ENCODE results near the gene BPTF.
"Not testable (repeated sequence)": the region's sequence is repeated elsewhere in the genome, so short reads cannot be mapped to it uniquely, and the experiment has no call there.

The BPTF gene

DNA sequence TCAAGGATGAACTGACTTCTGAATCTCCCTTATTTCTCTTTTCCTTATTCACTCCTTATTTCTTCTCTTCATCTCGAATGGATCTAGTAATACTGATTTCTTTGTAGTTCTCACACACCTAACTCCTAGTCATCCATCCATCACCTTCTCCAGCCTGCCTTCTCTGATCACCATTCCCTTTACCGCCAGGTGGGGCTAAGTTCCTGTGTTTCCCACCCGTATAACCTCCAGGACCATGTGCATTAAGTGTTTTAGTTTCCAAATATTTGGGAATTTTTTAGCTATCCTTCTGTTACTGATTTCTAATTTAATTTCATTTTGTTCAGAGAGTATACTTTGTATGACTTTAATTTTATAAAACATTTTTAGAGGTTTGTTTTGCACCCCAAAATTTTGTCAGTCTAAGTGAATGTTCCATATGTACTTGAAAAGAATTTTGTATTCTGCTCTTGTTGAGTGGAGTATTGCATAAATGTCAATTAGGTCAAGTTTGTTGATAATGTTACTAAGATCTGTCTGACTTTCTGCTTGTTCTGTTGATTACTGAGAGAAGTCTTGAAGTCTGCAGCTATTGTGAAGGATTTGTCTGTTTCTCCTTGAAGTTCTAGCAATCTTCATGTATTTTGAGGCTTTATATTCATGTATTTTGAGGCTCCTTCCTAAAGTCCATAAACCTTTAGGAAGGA lies 8.8 kb downstream of the BPTF start:
- DNase-seq, result no peak

DNA sequence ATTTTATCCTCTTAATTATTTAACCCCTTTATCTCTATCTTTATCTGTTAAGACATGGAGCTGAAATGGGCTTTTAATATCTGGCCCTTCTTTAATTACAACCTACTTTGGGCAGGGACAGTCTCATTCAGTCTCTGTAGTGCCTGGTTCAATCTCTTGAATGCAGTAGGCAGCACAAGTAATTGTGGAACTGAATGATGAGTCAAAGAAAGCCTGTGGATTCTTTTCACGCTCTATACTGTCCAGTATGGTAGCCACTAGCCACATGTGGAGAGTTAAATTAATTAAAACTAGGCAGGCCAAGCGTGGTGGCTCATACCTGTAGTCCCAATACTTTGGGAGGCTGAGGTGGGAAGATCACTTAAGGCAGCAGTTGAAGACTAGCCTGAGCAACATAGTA lies 9.3 kb downstream of the BPTF start:
- DNase-seq, result no peak

DNA sequence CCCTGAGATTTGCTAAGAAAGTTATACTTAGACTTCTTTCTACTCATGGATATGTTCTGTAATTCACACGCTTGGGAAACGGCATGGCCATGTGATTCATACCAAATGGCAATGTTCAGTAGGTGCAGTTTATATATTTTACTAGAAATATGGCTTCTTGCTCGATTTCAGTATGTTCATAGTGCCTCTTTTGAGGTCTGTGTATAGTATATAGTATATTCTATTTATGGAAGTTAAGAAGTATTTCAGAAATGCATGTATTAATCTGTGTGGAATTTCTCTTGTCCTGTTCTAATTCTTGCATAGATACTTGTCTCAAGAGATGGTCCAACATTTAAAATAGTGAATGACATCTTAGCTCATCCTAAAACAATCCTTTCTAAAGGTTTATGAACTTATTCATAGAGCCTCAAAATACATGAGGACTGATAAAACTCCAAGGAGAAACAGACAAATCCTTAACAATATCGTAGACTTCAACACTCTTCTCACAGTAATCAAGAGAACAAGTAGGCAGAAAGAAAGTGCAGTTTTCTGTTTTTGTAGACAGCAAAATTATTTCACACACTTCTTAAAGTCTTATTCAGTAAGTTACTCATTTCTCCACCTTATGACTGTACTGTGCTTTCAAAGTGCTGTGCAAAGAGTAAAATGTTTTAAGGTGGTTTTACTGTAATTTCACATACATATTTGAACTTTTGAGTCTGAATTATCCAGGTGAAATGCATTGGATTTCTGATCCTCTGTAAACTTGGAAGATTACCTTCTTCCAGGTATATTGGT lies 11.1 kb downstream of the BPTF start:
- DNase-seq, result no peak

DNA sequence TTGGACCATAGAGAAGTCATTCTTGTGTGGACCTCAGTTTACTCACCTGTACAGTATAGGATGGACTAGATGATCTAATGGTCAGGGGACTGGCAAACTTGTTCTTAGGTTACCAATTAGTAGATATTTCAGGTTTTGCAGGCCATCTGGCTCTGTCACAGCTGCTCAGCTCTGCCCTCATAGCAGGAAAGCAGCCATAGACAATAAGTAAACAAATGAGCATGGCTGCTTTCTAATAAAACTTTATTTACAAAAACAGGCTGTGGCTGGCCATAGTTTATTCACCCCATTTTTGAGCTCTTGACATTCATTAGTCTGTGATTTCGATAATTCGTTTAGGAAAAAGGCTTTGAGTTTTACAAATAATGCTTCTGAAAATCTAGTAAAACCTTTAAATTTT lies 12.7 kb downstream of the BPTF start:
- DNase-seq, result no peak

DNA sequence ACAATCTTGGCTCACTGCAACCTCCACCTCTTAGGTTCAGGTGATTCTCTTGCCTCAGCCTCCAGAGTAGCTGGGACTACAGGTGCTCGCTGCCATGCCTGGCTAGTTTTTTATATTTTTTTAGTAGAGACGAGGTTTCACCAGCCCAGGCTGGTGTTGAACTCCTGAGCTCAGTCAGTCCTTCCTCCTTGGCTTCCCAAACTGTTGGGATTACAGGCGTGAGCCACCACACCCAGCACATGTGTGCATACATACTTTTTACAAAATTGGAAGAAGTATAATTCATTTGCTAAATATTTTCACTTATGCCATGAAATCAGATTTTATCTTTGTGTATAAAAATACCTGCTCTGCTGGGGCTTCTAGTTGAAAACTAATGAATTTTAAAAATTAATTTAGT lies 13.2 kb downstream of the BPTF start:
- no peak for DNase-seq

DNA sequence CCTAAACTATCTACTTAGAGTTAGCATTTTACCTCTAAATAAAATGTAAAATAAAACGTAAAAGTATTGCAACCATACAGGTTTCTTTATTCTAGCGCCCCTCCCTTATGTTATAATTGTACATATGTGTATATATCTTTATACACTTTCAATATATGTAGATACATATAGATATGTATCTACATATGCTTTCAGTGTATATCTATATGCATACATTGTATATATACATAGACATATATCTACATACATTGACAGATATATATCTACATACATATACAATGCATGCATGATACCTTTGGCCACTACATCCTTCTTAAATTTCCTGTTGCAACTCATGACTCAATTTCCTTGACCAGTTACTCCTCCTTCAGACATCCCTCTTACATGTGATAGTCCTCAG lies 16.7 kb downstream of the BPTF start:
- no peak for DNase-seq

DNA sequence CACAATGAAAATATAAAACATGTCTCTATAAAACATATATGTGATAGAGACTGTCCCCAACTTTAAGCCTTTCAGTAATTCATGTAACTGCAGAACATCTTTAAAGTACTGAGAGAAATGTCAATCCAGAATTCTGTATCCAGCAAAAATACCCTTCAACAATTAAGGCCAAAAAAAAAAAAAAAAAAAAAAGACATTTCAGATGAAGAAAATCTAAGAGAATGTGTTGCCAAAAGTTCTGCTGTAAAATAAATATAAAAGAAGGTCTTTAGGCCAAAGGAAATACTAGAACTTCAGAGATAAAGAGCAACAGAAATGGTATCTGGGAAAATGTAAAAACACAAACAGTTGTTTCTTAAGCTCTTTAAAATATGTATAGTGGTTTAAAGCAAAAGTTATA lies 17.3 kb downstream of the BPTF start:
- DNase-seq, result no peak

DNA sequence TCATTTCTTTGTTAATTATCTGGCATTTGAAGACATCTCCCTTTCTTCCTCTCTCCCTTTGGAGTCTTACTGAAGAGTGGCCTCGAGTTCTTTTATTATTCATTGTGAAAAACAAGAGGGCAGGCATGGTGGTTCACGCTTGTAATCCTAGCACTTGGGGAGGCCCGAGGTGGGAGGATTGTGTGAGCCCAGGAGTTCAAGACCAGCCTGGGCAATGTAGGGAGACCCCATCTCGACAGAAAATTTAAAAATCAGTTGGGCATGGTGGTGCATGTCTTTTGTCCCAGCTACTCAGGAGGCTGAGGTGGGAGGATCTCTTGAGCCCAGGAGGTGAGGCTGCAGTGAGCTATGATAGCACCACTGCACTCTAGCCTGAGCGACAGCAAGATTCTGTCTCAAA lies 20.1 kb downstream of the BPTF start:
- DNase-seq, result no peak

DNA sequence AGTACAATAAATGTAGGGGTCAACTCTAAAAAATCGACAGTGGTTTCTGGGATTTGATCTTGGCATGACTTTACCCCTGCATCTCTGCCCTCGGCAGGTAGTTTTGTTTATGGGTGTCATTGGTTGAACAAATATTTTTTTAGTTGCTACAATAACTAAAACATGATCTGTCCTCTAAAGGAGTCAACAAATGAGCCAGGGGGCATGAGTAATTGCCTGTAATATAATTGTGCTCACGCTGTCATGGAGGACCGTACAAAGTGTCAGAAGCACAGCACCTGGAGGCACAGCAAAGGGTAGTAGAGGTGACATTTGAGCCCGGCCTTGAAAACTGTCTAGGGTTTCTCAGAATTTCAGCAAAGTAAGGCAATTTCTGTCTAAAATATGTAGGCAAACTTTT lies 22.9 kb downstream of the BPTF start:
- not testable (repeated sequence) for DNase-seq

DNA sequence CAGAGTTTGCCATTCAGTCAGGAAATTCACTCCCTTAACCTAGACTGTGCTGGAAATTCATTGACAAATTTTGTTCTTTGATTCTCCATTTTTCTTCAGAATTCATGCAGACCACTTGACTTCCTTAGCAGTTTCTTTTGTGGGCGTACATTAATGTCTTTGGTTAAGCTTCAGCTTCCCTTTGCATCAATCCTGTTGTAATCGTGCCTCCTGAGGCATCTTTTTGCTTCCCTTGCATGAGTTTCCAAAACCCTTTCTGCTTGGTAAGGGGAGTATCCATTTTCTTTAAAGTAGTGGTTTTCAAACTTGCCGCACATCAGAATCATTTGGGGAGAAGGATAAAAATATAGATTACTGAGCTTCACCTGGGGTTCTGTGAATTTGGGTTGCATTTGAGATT lies 23.5 kb downstream of the BPTF start:
- not testable (repeated sequence) for DNase-seq

DNA sequence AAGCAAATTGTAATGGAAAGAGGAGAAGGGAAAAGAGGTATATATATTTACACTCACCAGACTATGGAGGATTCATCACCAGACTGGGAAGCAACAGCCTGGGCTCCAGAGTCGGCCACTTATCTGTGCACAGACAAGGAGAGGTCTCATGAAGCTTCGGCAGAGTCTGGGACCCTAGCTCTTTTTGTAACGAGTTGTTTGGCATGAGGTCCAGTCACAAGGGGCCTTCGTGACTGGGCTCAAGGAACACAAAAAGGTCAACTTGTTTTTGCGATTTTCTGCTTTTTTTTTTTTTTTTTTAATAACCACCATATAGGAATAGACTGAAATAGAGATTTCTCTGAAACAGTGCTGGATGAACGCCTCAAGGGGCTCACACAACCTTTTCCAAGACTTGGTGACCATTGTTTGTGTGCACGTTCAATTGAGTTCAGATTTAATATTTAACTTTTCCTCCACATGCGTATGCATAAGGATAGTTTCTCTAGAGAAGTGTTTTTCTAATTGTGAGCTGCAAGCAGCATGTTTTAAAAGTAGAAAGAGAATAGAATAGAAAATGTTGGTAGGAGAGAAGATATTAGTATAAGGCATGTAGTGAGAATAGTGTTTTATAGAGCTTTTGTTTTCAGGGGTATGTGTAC lies 25.8 kb downstream of the BPTF start:
- no peak for DNase-seq

DNA sequence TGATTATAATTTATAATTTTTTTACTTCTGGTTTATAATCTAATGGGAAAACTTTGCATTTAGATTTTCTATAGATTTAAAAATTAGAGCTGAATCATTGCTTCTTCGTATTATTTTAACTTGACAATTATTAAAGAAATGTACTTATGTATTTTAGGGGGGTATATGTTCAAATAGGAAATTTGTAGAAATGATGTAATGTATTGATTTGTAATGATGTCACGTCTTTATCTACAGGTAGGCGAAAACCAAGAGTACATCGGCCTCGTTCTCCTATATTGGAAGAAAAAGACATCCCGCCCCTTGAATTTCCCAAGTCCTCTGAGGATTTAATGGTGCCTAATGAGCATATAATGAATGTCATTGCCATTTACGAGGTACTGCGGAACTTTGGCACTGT lies 28.4 kb downstream of the BPTF start:
- no peak for DNase-seq

DNA sequence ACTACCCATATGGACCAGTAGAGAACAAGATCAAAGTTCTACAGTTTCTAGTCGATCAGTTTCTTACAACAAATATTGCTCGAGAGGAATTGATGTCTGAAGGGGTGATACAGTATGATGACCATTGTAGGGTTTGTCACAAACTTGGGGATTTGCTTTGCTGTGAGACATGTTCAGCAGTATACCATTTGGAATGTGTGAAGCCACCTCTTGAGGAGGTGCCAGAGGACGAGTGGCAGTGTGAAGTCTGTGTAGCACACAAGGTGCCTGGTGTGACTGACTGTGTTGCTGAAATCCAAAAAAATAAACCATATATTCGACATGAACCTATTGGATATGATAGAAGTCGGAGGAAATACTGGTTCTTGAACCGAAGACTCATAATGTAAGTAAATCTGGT lies 29.1 kb downstream of the BPTF start:
- DNase-seq, result no peak

DNA sequence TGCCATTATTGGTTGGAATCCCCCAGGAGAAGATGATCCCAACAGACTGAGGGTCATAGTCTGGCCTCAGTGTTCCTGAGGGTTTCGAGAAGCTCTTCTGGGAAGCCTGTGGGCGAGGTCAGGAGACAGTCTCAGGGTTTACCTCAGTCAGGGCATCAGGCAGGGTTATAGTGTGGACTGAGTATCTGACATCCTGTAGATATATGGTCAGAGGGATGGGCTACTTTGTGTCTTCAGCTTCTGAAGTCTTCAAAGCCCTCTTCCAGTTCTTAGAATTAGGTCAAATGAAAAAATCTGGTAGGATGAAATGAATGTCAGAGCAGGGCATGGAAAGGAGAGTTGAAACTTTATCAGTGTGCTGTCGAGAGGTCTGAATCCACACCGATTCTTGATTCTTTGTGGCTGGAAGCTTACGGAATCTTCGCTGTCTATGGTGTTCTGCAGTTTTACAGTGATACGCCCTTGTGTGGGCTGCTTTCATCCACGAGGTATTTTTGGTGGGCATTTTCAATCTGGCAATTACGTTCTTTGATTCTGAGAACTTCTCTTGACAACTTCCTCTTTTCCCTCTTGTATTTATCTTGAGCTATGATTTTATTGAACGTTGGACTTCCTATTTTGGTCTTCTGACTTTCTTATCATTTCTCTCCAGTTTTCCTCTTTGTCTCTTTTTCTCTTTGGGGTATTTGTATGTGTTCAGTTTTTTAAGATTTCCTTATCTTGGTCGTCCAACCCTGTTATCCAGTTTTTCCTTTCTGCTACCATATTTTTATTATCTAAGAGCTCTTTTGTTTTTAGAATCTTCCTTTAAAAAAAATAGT lies 30.4 kb downstream of the BPTF start:
- no peak for DNase-seq

DNA sequence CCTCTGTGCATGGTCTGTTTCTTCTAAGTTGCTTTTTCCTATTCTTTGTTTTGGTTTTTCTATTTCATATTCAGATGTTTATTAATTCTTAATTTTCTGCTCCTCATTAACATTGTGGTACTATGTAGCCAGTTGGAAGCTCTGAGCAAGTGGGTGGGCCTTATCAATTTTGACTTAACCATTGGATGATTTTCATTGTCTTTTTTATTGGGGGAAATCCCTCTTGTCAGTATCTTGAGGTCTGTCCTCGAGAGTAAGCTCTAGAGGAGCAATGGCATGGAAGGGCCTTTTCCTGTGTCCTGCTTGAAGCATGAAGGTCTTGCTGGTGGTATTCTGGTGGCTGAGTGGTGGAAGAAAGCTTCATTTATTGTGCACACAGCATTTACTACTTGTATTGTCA lies 31.1 kb downstream of the BPTF start:
- DNase-seq, result not testable (repeated sequence)

DNA sequence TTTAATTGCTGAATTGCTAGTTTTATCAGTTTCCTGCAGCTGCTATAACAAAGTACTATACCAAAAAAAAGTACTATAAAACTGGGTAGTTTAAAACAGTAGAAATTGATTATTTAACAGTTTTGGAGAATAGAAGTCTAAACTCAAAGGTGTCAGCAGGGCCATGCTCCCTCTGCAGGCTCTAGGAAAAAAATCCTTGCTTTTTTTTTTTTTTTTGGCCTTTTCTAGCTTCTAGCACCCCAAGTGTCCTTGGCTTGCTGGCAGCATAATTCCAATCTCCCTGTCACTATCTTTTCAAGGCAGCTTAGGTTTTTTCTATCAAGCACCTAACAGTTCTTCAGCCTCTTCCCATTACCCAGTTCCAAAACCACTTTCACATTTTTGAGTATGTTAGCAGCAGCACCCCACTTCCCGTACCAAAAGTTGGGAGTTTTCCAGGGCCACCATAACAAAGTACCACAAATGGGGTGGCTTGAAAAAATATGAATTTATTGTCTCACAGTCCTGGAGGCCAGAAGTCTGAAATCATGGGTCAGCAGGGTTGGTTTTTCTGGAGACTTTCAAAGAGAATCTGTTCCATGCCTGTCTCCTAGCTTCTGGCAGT lies 37.4 kb downstream of the BPTF start:
- no peak for DNase-seq

DNA sequence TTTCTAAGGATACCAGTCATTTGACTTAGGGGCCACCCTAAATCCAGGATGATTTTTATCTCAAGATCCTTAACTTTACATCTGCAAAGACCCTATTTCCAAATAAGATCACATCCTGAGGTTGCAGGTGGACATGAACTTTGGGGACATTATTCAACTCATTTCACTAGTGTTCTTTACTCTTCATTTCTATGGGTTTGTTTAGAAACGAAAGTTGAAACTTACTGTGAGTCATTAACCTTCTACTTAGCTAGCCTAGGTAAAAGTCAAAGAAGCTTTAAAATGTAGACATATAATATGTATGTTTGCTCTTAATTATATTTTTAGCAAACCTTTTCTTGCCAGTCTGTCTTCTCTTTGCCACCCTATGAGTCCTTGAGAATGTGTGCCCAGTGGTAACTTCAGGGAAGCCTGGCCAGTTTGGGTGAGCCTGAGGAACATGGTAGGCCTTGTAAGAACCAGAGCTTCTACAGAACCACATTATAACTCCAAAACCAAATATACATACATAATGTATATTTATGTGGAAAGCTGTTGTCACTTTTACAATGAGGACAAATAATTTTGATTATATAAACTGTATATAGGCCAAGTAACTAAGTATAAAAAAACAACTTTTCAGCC lies 38.4 kb downstream of the BPTF start:
- no peak for DNase-seq

DNA sequence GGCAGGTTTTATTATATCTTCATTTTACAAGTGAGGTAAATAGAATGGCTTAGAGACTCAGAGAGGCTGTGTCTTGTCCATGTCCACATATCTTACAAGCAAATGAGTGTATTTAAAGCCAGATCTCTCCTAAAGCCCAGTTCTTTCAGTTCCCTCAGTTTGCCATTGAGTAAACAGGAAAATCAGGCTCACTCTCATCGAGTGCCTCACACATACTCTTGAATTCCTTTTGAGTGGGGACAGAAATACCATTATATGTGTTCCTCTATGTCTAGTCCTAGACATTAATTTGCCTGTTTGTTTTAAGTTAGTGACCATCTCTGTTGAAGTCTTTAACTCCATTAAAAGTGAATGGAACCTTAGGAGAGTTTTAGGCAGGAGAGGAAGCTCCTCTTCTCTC lies 40.1 kb downstream of the BPTF start:
- no peak for DNase-seq

DNA sequence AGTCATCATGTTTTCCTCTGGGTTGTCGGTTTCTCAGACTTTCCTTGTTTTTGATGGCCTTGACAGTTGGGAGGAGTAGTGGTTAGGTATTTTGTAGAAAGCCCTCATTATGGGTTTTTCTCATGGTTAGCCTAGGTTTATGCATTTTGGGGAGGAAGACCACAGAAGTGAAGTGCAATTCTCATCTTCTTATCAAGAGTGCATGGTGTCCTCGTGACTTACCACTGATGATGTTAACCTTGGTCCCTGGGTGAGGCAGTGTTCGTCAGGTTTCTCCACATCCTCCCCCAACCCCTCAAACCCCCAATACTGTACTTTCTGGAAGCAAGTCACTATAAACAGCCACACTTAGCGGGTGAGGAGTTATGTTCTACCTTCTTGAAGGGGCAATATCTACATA lies 42.3 kb downstream of the BPTF start:
- DNase-seq, result no peak

DNA sequence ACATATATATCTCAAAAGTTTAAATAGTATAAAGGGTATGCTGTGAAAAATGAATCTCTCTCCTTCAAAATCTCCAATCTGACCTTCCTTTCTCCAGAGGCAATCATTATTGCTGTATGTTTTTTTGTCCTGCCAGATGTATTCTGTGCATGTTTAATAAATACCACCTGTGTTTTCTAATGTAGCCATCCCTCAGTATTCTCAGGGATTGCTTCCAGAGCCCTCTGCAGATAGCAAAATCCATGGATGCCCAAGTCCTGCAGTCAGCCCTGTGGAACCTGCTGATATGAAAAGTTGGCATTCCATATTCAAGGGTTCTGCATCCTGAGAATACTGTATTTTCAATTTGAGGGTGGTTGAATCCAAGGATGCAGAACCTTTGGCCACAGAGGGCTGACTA lies 42.9 kb downstream of the BPTF start:
- DNase-seq, result no peak

DNA sequence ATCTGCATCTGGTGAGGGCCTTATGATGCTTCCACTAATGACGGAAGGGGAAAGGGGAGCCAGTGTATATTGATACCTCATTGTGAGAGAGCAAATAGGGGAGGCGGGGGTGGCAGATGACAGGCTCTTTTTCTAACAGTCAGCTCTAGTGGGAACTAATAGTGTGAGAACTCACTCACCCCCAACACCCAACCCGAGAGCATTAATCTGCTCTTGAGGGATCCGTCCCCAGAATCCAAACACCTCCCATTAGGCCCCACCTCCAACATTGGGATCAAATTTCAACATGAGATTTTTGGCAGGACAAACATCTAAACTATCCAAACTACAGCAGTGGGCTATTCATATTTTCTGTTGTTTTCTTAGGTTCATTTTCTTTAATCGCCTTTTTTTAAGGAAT lies 54.4 kb downstream of the BPTF start:
- no peak for DNase-seq

DNA sequence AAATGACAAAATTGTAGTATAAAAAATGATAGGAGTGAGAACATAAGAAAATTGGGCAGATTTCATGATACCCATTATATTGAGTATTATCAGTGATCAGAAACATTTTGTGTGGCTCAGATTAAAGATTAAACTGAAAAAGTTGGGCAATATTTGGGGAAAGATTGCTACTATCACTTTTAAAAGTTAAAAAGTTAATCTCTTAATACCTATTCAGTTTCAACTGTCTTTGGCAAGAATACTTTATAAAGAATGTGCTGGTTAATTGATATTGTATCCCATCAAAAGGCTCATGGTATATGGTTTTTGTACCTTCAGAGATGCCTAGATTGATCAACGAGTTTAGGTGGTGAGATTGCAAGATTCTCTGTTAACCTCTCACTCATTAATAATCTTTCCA lies 55.8 kb downstream of the BPTF start:
- DNase-seq, result no peak

DNA sequence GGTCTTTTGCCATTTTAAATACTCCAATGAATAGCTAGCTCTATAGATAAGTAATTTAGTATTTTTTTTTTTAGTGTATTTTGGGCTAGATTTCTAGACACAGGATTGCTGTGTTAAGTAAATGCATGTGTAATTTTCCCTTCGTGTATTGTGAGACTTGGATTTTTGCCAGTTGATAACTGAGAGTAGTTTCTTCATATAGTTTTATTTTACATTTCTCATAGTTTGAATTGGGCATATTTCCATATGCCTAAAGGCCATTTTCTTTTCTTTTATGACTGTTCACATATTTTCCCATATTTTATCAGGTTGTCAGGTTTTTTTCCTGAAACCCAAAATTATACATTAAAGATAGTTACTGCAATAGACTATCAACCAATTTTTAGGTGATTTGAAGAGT lies 59.4 kb downstream of the BPTF start:
- DNase-seq, result no peak
